HG03108 (cell line): Measurements from ENCODE around the gene GAREM1.

Experiments
- ATAC-seq: cut with Tn5 transposase; IDR thresholded peaks from one replicate; pipeline ENCODE4 v1.9.1; 2021; ENCODE audit warnings: moderate library complexity; ENCODE audit not compliant: unreplicated experiment

The GAREM1 gene

DNA sequence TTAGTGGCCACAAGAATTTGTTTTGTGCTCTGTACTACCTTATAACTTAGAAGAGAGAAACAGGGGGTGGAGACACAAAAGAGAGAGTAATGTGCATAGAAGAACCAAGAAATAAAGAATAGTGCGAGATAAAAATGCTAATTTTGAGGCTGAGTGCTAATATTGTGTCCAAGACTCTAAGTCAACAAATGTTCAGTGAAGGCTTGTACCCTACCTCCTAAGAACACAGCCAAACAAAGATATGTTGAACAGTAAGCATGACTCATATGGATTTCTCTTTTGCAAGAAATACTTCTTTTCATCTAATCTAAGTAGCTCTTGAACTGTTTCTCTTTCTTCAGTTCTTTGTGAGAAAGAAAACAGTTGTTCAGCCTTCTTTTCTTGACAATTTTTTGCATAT, 45.2 kb downstream of the GAREM1 start:
- ATAC-seq: no peak

DNA sequence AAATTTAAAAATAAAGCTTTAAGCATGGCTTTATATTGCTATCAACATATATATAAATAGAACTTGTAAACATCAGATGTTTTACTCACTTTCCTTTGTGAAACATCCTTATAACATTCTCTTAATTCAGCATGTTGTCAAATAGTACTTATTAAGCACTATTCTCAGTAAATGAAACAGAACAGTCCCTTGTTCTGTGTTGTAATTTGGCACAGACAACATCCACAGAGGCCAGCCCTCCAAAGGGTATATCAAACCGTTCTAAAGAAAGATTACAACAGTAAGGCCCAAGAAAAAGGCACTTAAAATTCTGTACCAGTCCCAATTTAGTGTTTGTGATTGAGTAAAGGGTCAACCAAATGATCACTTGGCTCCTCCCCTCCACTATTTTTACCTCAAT, 46.0 kb downstream of the GAREM1 start:
- ATAC-seq: no peak

DNA sequence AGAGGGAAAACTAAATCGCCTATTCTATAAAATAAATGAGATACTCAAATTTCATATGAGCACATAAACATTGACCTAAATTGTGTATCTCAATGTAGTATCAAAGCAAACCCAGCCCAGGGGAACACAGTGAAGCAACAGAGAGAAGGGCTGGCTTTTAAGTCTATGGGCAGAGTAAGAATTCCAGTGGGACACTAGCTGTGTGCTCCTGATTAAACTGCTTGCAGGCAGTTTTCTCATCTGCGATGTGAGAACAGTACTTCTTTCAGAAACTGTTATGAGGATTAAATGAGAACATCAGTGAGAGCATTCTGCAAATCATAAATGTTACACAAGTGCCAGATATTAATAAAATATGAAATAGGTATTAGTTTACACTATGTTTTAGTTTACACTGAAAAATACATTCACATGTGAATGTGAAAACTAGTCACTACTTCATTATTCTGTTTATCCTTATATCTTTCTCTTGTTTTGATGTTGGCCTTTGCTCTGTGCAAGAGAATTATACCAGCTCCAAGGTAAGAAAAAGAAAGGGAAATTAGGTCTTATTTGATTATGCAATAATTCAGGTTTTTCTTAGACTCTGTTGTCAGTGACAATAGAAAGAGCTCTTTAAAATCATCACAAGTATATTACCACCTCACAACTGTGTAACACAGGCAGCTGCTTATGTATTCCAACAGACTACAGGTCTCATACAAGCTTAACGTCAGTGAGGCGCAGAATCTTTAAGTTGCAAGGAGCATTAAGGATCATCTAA, 47.5 kb downstream of the GAREM1 start:
- no peak for ATAC-seq

DNA sequence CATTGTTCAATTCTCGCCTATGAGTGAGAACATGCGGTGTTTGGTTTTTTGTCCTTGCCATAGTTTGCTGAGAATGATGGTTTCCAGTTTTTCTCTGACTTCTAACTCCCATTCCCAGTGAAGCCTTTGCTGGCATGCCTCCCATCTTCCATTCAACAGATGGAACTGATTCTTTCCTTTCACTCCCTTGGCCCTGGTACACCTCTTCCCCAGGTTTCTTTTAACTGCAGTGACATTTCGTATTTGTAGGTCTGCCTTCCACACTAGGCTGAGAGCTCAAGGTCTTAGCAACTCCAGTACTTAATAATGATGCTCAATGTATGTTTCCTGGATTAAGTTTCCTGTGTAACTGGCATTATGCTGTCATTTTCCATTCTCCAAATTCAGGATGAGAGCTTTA, 48.5 kb downstream of the GAREM1 start:
- ATAC-seq: no peak

DNA sequence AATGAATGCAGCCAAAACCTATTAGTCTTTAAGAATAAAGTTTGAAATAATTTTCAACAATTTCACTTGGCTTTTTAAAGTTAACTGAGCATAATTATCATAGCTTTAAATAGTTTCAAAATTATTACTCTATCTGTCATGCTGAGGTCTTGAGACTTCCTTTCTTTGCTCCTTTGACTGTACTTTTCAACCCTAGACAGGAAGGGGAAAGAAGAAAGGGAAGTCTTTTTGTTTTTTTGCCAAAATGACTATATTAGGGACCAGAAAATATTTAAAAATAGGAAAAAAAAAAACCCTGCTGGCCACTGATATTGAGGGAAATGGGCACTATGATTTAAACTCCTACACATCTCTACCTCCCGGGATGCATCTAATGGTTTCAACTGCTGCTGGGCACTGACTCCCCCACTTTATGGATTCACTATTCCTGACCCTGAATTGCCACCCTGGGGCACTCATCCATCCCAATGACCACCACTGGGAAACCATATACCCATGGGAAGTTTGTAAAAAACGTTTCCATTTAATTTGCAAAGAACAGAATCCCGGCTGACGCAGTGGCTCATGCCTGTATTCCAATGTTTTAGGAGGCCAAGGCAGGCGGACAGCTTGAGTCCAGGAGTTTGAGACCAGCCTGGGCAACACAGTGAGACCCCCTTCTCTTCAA, 50.5 kb downstream of the GAREM1 start:
- no peak for ATAC-seq

DNA sequence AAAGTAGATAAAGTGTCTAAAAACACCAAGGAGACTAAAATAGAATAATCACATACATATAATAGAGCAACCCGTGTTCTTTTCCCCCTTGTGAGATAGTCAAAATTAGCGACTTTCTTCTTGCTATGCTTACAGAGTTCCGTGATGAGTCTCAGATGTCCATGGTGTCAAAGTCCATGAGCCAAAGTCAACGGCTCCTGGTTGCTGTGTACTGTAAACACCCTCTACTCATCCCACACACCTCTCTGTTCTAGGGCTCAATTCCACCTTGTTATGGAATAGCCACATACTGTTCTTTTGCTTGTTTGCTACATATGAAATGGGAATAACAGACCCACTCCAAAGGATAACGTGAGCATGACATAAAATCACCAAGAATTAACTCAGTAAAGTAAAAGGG, 52.5 kb downstream of the GAREM1 start:
- ATAC-seq: no peak

DNA sequence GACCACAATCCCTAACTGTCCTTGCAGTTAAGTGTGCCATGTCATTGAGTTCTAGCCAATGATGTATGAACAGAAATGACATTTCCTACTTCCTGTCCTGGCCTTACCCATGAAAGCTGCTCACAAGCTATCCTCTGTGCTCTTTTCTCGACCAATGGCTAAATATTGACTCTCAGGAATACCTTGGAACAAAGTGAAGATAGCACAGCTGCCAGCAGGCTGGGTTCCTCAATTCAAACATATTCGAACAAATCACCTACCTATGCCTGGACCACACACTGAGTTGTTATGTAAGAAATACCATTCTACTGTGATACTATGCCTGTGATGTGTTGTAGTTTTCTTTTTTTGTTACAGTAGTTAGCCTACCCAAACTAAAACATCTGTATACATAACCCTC, 65.1 kb downstream of the GAREM1 start:
- ATAC-seq: no peak

DNA sequence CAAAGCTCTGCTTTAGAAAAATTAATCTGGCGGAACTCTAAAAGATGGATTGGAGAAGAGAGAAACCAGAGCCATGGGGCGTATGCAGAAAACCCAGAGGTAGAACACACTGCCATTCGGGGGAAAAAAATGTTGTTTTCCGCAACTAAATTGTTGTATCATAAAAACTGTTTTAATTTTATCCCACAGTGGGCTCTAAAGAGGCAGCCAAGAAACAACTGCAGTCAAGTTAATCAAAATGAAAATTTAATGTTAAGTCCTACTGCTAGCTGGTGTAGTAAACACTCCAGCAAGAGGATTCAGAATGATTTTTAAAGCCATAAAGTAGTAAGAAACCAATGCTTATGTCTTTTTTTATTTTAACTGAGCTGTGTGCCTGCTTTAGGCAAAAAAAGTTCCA, 69.1 kb downstream of the GAREM1 start:
- no peak for ATAC-seq

DNA sequence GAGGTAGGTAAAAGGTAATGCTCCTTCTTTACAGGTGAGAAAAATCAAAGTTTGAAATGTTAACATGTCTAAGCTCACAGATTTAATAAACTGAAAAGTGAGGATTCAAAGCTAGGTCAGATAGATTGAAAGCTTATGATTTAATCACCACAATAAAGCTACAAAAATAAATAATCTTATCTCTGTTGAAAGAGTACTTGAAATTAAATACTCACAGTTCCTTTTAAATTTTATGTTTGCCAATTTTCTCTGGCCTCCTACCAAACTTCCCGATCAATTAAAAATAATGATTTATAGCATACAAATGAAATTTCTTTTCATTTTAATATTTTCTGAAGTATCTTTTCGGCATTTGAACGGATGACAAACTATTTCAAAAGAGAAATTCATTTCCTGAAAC, 77.3 kb downstream of the GAREM1 start:
- ATAC-seq: no peak

DNA sequence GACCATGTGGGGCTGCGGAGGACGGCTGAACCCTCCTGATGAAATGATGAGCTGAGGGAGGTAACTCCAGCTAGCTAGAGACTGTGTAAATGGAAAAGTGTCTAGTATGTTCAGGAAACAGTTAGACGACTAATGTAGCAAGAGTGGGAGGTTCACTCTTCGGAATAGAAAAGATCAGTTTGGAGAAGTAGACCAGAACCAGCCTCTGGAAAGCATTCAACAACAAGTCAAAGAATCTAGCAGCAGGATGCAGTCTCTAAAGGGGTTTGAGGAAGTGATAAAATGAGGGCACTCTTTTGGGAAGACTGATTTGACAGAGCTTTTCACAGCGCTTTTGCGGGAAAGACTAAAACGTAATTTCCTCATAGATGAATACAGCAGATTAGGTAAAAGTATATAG, 79.6 kb downstream of the GAREM1 start:
- ATAC-seq: no peak

DNA sequence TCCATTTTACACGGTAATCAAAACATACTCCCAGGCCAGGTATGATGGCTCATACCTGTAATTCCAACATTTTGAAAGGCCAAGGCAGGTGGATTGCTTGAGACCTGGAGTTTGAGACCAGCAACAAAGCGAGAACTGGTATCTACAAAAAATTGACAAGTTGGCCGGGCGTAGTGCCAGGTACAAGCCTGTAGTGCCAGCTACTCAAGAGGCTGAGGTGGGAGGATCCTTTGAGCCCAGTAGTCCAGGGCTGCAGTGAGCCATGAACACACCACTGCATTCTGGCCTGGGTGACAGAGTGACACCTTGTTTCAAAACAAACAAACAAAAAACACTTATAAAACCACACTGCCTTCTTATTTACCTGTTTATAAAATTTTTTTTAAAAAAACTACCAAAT, 80.8 kb downstream of the GAREM1 start:
- ATAC-seq: no peak

DNA sequence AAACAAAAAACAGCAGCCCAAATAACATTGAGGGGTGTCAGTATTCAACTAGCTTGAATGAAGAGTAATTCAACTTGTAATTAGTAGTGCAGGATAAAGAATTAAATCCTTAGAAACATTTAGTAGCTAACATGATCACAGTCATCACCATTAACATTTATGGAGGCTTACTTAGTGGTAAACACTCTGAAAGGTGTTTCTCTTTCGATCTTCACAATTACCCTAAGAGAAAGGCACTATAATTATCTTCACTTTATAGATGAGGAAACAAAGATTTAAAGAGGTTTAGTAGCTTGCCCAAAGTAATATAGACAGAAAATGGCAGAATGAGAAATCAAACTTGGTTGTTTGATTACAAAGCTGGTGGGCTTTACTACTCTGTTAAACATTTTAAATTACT, 81.5 kb downstream of the GAREM1 start:
- ATAC-seq: no peak

DNA sequence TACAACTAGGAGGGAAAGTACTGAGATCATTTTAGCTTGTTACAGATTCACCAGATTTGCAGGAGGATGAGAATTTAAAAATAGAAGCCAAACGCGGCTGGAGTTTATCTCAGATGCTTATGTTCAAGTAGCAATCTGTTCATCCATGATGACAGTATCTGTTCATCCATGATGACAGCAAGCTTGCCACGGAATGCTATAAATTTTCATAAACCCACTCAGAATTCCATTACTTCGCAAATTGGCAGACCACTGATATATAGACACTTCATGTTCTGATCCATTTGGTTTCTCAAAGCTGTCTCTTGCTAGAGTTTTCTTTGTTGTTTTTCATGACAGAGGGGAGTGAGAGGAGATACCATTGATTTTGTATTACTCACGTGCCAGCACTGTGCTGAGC, 84.2 kb downstream of the GAREM1 start:
- no peak for ATAC-seq

DNA sequence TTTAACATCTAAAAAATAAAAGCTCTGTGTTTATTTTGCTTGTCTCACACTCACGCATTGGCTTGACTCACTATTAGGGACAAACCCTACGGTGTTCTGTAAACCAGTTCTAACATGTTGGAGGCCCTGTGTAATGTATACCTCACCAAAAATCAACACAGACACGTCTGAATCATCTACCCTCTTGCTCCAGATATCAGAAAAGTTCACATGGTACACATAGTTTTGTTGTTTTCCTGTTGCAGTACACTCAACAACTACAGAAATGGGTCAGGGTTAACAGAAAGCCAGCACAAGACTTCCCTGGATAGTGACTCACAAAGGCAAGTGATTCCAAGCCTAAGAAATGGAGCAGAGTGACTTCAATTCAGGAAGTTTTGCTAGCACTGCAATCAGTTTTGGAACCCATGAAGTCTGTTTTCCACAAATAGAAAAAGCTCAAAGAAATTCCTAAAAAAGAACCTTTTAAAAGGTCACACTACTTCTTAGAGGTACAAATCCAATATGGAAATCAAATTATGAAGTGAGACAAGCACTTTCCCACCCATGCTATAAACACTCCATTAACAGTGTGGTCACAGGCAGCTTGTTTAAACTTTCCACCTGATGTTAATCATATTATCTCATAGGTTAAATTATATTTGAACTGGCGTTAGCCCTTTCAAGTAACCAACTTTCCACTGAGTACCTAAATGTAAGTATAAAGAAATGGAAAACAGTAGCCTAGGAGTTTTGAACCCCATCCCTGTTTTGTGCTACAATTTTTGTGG, 87.4 kb downstream of the GAREM1 start:
- no peak for ATAC-seq

DNA sequence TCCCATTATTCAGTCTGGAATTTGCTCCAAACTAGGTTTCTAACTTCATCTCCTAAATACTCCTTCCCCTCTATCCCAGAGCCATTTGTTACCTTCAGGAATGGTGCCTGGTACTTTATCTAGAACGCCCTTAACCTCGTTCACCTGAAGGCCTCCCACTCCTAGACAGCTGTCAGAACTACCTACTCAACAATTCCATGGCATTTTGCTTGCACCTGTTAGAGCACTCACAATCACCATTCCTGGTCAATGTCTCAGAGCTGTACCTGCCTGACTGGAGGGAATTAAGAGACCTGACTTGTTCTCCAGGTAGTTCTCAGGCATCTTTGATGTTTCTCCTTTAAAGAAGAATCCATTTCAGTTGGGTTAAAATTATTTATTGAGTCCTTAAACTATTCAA, 88.9 kb downstream of the GAREM1 start:
- ATAC-seq: no peak

DNA sequence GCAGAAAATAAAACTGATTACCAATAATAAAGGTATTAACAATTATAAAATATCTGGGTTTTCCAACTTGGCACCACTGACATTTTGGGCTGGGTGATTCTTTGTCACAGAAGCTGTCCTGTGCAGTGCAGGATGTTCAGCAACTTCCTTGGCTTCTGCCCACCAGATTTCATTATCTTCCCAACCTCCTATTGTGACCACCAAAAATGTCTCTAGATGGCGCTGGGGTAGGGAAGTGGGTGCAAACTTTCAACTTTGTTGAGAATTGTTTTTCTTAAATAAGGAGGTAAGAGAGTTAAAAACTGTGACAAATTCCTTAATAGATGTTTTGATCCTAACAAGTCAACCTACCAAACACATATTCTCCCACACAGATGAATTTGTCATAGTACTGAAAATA, 90.1 kb downstream of the GAREM1 start:
- ATAC-seq: no peak

DNA sequence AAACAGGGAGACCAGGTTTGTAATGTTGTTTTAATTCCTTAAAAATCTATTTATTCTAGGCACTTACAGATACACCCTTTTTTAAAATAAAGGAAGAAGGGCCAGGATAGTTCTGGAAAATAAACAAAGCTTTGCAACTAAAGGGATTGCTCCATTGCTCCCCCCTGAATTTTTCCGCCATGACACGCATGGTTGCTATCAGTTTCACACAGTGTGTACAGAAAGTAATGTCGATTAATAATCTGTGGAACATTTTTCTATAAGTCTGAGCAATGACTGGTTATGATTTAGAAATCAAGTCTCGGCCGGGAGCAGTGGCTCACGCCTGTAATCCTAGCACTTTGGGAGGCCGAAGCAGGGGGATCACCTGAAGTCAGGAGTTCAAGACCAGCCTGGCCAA, 90.8 kb downstream of the GAREM1 start:
- no peak for ATAC-seq

DNA sequence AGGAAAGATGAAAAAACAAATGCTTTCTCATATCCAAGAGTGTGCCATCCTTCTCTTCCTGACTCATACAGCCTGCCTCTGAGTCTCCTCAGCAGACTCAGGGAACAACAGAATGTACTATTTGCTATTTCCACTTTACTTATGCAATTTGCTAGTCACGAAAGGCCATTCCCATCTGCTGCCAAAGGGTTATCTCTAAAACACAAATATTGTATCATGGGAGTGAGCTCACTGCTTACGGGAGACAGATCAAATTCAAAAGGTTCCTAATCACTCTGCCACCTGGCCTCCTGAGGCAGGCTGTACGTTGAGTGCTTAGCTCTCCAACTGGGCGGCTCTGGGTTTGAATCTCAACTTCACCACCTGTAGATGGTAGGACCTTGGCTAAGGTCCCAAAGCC, 92.0 kb downstream of the GAREM1 start:
- ATAC-seq: no peak

DNA sequence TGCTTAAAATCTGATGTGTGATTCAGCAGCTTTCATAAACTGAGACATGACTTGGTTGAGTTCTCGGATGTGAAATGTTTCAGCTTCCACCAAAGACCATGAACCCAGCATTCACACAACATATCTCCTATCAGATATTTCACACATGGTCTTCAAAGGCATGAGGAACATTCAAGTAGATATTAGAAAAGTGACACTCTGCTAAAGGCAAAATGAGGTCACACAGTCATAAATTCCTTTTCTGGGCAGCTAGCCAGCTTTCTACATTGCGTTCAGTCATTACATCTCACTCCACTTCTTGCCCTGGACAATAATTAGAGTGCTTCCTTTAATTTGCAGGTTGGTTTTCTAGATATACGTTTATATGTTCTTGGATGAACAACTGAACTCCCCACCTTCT, 96.7 kb downstream of the GAREM1 start:
- ATAC-seq: no peak

DNA sequence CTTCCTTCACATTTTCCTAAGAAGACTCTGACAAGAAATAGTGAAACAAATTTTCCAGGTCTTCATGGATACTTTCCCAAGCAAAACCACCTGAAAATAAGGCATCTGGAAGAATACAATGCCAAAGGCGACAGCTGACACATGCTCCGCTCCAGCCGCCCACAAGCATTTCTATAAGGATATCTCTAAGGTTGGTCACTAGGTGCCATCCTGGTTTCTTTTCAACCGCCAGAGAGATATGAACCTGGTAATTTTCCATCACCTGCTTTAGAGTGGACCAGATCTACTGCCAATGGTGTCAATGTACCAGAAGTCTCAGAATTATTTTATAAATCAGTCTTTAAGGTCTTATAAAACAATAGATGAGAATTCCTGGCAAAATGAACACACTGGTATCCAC, 97.2 kb downstream of the GAREM1 start:
- ATAC-seq: no peak

DNA sequence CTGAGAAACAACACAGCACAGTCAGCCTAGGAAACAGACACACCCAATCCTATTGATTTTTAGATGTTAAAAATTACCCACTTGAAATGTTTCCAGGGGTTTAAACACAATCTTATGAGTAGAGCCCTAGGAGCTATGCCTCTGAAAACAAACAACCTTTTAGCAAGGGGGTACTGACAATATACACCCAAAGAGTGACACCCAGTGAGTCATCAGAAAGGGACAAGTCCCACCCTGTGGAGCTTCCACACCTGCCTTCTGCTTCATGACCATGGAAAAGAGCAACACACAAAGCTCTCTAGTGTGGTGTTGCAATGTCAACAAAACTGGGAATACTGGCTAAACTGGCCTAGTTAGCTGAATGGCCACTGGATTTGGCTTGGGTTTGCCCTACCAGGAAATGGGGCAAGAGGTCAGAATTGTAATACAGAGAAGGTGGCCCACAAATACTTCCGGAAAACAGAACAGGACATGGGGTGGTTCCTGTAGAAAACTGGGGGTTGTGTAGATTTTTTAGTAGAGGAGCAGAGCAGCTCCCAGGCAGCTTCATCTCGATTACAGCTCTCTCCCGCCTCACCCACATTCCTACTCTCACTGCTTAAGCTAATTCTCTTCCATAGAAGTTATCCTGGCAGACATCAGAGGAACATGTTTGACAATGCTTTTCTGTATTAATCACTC, 98.2 kb downstream of the GAREM1 start:
- no peak for ATAC-seq

DNA sequence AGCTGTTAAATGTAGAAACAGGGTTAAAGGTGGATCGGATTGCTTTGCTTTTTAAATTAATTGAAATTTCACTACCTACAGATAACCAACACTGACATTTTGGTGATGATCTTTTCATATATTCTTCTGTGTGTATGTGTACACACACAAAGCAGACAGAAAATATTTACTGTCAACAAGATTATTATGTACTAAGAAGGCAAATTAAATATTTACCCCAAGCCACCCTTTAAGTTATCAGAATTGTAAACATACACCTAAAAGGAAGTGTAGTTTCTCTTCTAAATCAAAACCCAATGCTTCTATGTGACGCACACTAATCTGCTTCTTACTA, 98.7 kb downstream of the GAREM1 start:
- ATAC-seq: no peak
